Measurements from ENCODE around the gene PLA2G6. TPM values are rescaled to one million over a fixed set of nuclear protein-coding genes. Genes with fewer than 3 reads are reported as not detected.
A peak's percentile ranks its signal among the peaks of the same experiment; 100 is the strongest.

PLA2G6 gene
- total and polyA plus RNA-seq, 5 experiments from 2014 or later = 2.6 to 186 (median 7.2) TPM

- Mint-ChIP-seq H3K36me3 (peaks cover 0 to 14% (median 3%) of the 10 kb centered on the region in 3 donors), H3K9me3 (no peaks in the 10 kb centered on the region), H3K4me3 (no peak overlapping the region), H3K27ac (no peak overlapping the region), H3K4me1 (peaks cover 0 to 8% (median 4%) of the 10 kb centered on the region in 4 donors), H3K27me3 (no peaks in the 10 kb centered on the region)
- ATAC-seq (no peak), DNase-seq (no peak)
- POLR2A ChIA-PET = interaction anchor here (0.5 kb wide), 1 partner anchor 83 kb away, joined by 3 read pairs; no protein-coding TSS in a partner anchor
These were observed 66.0 kb downstream of the PLA2G6 start for GRCh38 chr22:38115423-38116205.

- H3K36me3 Mint-ChIP-seq = peaks cover 0 to 13% (median 3%) of the 10 kb centered on the region in 3 donors
- H3K4me1 Mint-ChIP-seq = peaks cover 0 to 8% (median 6%) of the 10 kb centered on the region in 4 donors
- no peaks in the 10 kb centered on the region for H3K27me3 Mint-ChIP-seq
- ATAC-seq (peak; percentile 90 to 93), DNase-seq (peak; percentile 37 to 81 (median 70))
- POLR2A ChIA-PET = interaction anchor here (0.5 to 0.6 kb wide), 2 partner anchors 27 to 84 kb away, joined by 3 read pairs; no protein-coding TSS in a partner anchor
- peak overlapping the region in 2 of 10 donors; percentile 51 to 90 for H3K27ac Mint-ChIP-seq
- H3K4me3 Mint-ChIP-seq = no peak overlapping the region
- H3K9me3 Mint-ChIP-seq = no peaks in the 10 kb centered on the region
These were observed 66.9 kb downstream of the PLA2G6 start for GRCh38 chr22:38114484-38115398.

DNA sequence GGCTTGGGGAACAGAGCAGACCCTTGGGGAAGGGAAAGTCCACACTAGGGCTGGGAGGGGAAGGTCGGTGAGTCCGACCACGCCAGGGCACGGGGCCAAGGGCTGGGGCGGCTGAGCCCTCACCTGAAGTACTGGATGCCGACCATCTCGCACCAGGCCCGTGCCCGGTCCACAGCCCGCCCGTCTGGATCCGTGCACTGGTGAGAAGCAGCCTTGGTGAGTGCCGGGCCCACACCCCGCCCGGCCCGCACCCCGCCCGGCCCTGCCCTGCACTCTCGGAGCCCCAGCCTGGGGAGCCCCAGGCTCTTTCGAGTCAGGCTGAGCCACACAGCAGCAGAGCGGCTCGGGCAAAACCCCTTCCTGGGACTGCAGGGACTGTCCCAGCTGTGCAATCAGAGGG, 69.2 kb downstream of the PLA2G6 start:
- ATAC-seq (no peak), DNase-seq (no peak)
- Mint-ChIP-seq H3K4me3 (no peak overlapping the region), H3K36me3 (peaks cover 0 to 7% (median 5%) of the 10 kb centered on the region in 3 donors), H3K27ac (no peak overlapping the region), H3K9me3 (no peaks in the 10 kb centered on the region), H3K27me3 (no peaks in the 10 kb centered on the region), H3K4me1 (peaks cover 0 to 11% (median 7%) of the 10 kb centered on the region in 4 donors)
- POLR2A ChIA-PET = no interaction called here

DNA sequence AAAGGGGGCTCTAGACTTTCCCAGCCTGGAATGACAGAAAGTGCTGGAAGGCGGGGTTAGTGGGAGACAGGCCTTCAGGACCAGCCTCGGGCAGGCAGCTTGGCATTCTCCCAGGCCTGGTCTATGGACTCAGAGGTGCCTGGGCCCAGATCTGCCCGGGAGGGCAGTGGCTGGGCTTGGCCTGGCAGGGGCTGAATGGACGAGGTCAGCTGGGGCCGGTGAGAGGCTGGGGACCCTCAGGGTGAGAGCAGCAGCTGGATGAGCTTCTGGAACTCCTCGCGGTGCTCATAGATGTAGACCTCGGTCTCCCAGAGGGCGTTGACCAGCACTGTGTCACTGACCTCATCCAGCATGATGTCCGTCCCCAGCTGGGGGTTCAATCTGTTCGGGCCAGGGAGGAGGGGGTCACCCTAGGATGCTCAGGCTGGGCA, 69.7 kb downstream of the PLA2G6 start:
- no peaks in the 10 kb centered on the region for H3K27me3 Mint-ChIP-seq
- H3K27ac Mint-ChIP-seq = no peak overlapping the region
- DNase-seq (no peak), ATAC-seq (no peak)
- no peak overlapping the region for H3K4me3 Mint-ChIP-seq
- H3K9me3 Mint-ChIP-seq = no peaks in the 10 kb centered on the region
- H3K36me3 Mint-ChIP-seq = peaks cover 0 to 7% (median 5%) of the 10 kb centered on the region in 3 donors
- H3K4me1 Mint-ChIP-seq = peaks cover 0 to 11% (median 7%) of the 10 kb centered on the region in 4 donors
- POLR2A ChIA-PET = no interaction called here

DNA sequence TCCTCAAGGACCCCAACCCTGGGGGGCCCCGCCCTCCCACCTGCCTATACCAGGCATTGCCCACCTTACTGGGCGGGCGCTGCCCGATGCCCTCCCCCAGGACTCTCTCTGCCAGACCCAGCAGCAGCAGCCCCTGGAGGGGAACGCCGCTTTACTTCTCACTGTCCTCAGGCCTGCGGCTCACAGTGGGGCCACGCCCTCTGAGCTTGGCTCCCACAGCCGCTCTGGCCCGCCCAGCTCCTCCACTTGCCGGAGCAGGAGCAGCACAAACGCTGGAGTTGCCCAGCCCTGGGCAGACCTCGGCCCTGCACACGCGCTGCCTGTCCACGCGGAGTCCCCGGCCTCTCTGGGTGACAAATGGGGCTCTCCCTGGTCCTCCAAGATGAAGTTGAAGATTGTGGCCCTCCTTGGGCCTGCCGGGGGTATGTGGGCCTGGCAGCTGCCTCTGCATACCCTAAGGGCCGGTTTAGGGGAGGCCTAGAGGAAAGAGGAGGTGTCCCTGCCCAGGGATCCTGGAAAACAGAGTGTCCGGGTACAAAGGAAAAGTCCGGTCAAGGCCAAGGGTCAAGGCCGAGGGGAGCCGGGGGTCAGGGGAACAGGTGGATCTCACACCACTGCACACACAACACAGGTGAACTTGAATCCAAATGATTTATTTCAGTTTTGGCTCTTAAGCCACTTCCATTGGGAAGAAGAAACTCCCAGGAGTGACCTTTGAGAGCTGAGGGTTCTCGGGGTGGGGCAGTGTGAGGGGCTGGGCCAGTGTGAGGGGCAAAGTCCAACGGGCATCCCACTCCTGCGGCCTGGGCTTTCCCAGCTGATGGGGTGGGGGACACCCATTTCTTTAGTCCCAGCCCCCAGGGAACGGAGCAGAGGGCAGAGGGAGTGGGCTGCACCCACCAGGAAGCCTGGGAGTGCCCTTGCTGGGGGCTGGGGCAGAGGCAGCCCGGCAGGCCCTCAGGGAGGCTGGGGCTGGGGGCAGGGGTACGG, 70.5 kb downstream of the PLA2G6 start:
- peak overlapping the region in 1 of 10 donors; percentile 44 for H3K27ac Mint-ChIP-seq
- H3K27me3 Mint-ChIP-seq = no peaks in the 10 kb centered on the region
- no peak overlapping the region for H3K4me3 Mint-ChIP-seq
- H3K36me3 Mint-ChIP-seq = peaks cover 0 to 7% (median 5%) of the 10 kb centered on the region in 3 donors
- ATAC-seq = no peak
- POLR2A ChIA-PET = no interaction called here
- H3K9me3 Mint-ChIP-seq = no peaks in the 10 kb centered on the region
- peaks cover 0 to 11% (median 7%) of the 10 kb centered on the region in 4 donors for H3K4me1 Mint-ChIP-seq
- DNase-seq = no peak

GRCh38 chr22:38110008-38110862, 71.4 kb downstream of the PLA2G6 start, which contains the start of gene BAIAP2L2:
BAIAP2L2 (minus strand) TSS chr22:38110684; CDS start chr22:38110525, 159 bp downstream.
- POLR2A ChIA-PET = no interaction called here
- Mint-ChIP-seq H3K9me3 (no peaks in the 10 kb centered on the region), H3K27ac (peak within 1 kb of the TSS in 6 of 10 donors; percentile 44 to 95 (median 80)), H3K4me3 (peak within 1 kb of the TSS in 2 of 10 donors; percentile 63 to 65), H3K36me3 (peaks cover 0 to 7% (median 2%) of the 10 kb centered on the region in 3 donors), H3K4me1 (peaks cover 0 to 11% (median 8%) of the 10 kb centered on the region in 4 donors), H3K27me3 (no peaks in the 10 kb centered on the region)
- DNase-seq (no peak), ATAC-seq (no peak)

DNA sequence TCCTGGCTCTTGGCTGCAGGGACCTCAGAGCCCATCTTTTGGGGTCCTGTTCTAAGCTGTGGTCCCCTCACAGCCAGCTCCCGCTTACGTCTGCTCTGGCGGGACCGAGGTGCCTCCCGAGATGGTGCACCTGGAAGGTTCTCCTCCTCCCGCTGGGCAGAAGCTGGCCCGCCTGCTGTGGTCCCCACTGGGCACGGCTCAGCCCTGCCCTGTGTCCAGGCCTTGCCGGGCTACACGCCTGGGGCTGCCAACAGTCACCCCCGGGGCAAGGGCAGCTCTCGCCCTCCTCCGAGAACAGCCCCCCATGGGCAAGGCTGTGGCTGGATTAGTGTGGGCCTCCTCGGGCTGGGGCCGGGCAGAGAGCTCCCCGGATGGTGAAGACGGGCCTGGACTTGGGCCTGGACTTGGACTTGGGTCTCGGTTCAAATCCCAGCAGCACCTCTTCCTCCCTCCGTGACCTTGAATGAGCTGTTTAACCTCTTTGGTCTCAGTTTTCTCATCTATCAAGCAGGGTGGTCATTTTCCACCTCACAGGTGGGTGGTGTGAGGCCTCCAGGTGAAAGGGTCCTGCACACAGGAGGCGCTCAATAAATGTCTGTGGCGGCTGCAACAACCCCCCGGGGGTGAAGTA, 72.1 kb downstream of the PLA2G6 start:
- POLR2A ChIA-PET = no interaction called here
- ATAC-seq (peak; percentile 30 to 33), DNase-seq (peak in 2 of 10 donors; percentile 7 to 21)
- H3K27ac Mint-ChIP-seq = peak overlapping the region in 5 of 10 donors; percentile 53 to 95 (median 84)
- H3K4me1 Mint-ChIP-seq = peaks cover 5 to 14% (median 8%) of the 10 kb centered on the region in 4 donors
- peaks cover 0 to 7% (median 2%) of the 10 kb centered on the region in 3 donors for H3K36me3 Mint-ChIP-seq
- peak overlapping the region in 2 of 10 donors; percentile 63 to 65 for H3K4me3 Mint-ChIP-seq
- no peaks in the 10 kb centered on the region for H3K27me3 Mint-ChIP-seq
- H3K9me3 Mint-ChIP-seq = no peaks in the 10 kb centered on the region

GRCh38 chr22:38108561-38109319, 72.9 kb downstream of the PLA2G6 start:
- DNase-seq = no peak
- H3K9me3 Mint-ChIP-seq = no peaks in the 10 kb centered on the region
- H3K4me3 Mint-ChIP-seq = peak overlapping the region in 2 of 10 donors; percentile 50 to 67
- no peaks in the 10 kb centered on the region for H3K27me3 Mint-ChIP-seq
- POLR2A ChIA-PET = interaction anchor here (0.5 kb wide), 1 partner anchor 101 kb away, joined by 4 read pairs; no protein-coding TSS in a partner anchor
- H3K27ac Mint-ChIP-seq = peak overlapping the region in 3 of 10 donors; percentile 36 to 89 (median 57)
- H3K4me1 Mint-ChIP-seq = peaks cover 4 to 17% (median 10%) of the 10 kb centered on the region in 4 donors
- peak in 1 of 2 donors; percentile 22 for ATAC-seq
- H3K36me3 Mint-ChIP-seq = peaks cover 0 to 8% (median 2%) of the 10 kb centered on the region in 3 donors

DNA sequence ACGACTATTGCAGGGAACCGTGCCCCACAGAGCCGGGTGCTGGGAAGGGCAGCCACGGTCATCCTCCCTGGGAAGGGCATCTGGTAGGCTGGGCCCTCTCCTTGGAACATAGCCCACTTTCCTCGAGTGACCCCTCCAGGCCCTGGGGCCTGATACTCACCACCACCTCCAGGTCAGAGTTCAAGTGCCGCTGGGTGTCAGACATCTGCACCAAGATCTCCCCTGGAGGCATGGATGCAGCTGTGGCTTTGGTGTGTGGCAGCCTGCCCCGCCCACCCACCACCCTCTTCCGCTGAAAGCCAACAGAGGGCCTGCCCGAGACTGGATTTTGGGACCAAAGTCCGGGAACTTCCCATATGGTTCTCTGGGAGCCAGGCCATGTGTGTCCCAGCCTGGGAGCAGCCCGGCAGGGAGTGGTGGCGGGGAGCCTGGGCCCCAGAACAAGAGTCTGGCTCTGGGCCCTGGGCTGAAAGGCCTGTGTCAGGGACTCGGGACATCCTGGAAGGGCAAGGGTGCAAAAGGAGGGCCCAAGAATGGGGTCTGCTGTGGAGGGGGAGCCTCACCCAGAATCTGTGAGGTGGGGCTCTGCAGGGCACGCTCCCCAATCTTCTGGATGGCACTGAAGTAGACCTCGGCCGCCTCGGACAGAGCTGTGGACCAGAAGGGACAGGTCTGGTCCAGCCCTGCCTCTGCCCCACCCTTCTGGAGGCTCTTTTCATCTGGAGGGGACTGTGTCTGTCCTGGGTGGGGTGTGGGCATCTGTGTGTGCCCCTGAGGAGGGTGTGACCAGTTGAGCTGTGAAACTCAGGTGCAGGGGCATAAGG, 73.7 kb downstream of the PLA2G6 start:
- no peak for ATAC-seq
- Mint-ChIP-seq H3K4me1 (peaks cover 4 to 17% (median 10%) of the 10 kb centered on the region in 4 donors), H3K4me3 (peak overlapping the region in 2 of 10 donors; percentile 41 to 50), H3K27ac (peak overlapping the region in 3 of 10 donors; percentile 13 to 73 (median 57)), H3K27me3 (no peaks in the 10 kb centered on the region), H3K36me3 (peaks cover 0 to 7% (median 2%) of the 10 kb centered on the region in 3 donors), H3K9me3 (no peaks in the 10 kb centered on the region)
- POLR2A ChIA-PET = interaction anchor here (0.5 kb wide), 1 partner anchor 102 kb away, joined by 4 read pairs; no protein-coding TSS in a partner anchor
- DNase-seq = no peak
